CD8-positive, alpha-beta memory T cell (primary cell): ENCODE data around the gene OPCML. TPM values are rescaled to one million over a fixed set of nuclear protein-coding genes. Genes with fewer than 3 reads are reported as not detected.

Source experiments
- CTCF ChIA-PET: fragments of 350-600 bp; sonication (Branson Sonifier 250); formaldehyde crosslinking; loops from one replicate; lab custom pipeline; 2021; ENCODE audit warnings: antibody characterized with exemption; lab: Charles Lee
- POLR2A ChIA-PET: fragments of 350-600 bp; sonication (Branson Sonifier 250); formaldehyde crosslinking; loops from one replicate; lab custom pipeline; 2021; ENCODE audit warnings: antibody characterized with exemption; lab: Charles Lee
- DNase-seq, 5 donors: peaks; one replicate each; pipeline versions ENCODE4 v3.0.0 to v3.0.0-alpha.2; 2020 to 2022; ENCODE audit warnings: mixed read lengths in 1 of 5
- H3K27ac ChIP-seq: one replicate; pipeline ENCODE4 v1.7.0; 2013; ENCODE audit warnings: low read depth, mild to moderate bottlenecking, low read length, moderate library complexity
- H3K27me3 ChIP-seq: 2 replicates; pipeline ENCODE4 v1.7.0; 2013; ENCODE audit warnings: low read length, mild to moderate bottlenecking; ENCODE audit not compliant: insufficient read depth, poor library complexity, severe bottlenecking
- H3K36me3 ChIP-seq: 2 replicates; pipeline ENCODE4 v1.7.0; 2013; ENCODE audit warnings: mild to moderate bottlenecking, low read length, moderate library complexity; ENCODE audit not compliant: insufficient read depth
- H3K4me1 ChIP-seq: 2 replicates; pipeline ENCODE4 v1.7.0; 2013; ENCODE audit warnings: mild to moderate bottlenecking, low read length, moderate library complexity; ENCODE audit not compliant: insufficient read depth
- H3K4me3 ChIP-seq: 2 replicates; pipeline ENCODE4 v1.7.0; 2013; ENCODE audit warnings: mild to moderate bottlenecking, low read length
- H3K9me3 ChIP-seq: 2 replicates; pipeline ENCODE4 v1.7.0; 2013; ENCODE audit warnings: mild to moderate bottlenecking, low read length
- H3K27ac Mint-ChIP-seq, 8 donors: one replicate each; pipeline ENCODE4 v1.8.0; 2020 to 2021; ENCODE audit warnings: mixed read lengths in 8 of 8, mild to moderate bottlenecking in 6 of 8, inconsistent platforms in 3 of 8, moderate library complexity in 3 of 8
- H3K27me3 Mint-ChIP-seq, 2 donors: one replicate each; pipeline ENCODE4 v1.8.0; 2020 to 2021; ENCODE audit warnings: mixed read lengths in 2 of 2, mild to moderate bottlenecking in 1 of 2, moderate library complexity in 1 of 2
- H3K36me3 Mint-ChIP-seq, 3 donors: one replicate each; pipeline ENCODE4 v1.8.0; 2020 to 2021; ENCODE audit warnings: mixed read lengths in 3 of 3, inconsistent platforms in 1 of 3, mild to moderate bottlenecking in 1 of 3
- H3K4me1 Mint-ChIP-seq, 3 donors: one replicate each; pipeline ENCODE4 v1.8.0; 2020 to 2021; ENCODE audit warnings: mixed read lengths in 3 of 3, inconsistent platforms in 1 of 3, mild to moderate bottlenecking in 1 of 3
- H3K4me3 Mint-ChIP-seq, 7 donors: one replicate each; pipeline ENCODE4 v1.8.0; 2020 to 2021; ENCODE audit warnings: mixed read lengths in 7 of 7, mild to moderate bottlenecking in 6 of 7, moderate library complexity in 4 of 7, inconsistent platforms in 2 of 7
- H3K9me3 Mint-ChIP-seq, 5 donors: one replicate each; pipeline ENCODE4 v1.8.0; 2020 to 2022; ENCODE audit warnings: mixed read lengths in 5 of 5, mild to moderate bottlenecking in 3 of 5, moderate library complexity in 2 of 5, inconsistent platforms in 1 of 5
- polyA plus RNA-seq: library from polyadenylated mRNA; unstranded; fragments of 300-500 nt; fragmentation: Illumina TruSeq; gene quantifications from one replicate; pipeline ENCODE4 v1.2.3, GENCODE V29; 2021
- total RNA-seq, 2 experiments: library from RNA; stranded (reverse); gene quantifications; one replicate each; pipeline ENCODE4 v1.2.3, GENCODE V29; 2021

OPCML gene
- total and polyA plus RNA-seq, 3 experiments from 2014 or later = not detected

- no peaks in the 10 kb centered on the region for H3K27me3 Mint-ChIP-seq
- POLR2A ChIA-PET = no interaction called here
- CTCF ChIA-PET = no interaction called here
Measured at GRCh38 chr11:132563050-132563449, 969.3 kb downstream of the OPCML start.

GRCh38 chr11:132561937-132562336 lies 970.4 kb downstream of the OPCML start:
- Mint-ChIP-seq H3K4me3 (no peak overlapping the region), H3K4me1 (no peaks in the 10 kb centered on the region), H3K27me3 (no peaks in the 10 kb centered on the region), H3K9me3 (peaks cover 0 to 14% (median 2%) of the 10 kb centered on the region in 5 donors), H3K27ac (no peak overlapping the region), H3K36me3 (no peaks in the 10 kb centered on the region)
- CTCF ChIA-PET = no interaction called here
- Histone ChIP-seq H3K4me1 (no peaks in the 10 kb centered on the region), H3K27me3 (no peaks in the 10 kb centered on the region), H3K36me3 (no peaks in the 10 kb centered on the region), H3K4me3 (no peak overlapping the region), H3K27ac (no peak overlapping the region), H3K9me3 (no peaks in the 10 kb centered on the region)
- no peak for DNase-seq
- POLR2A ChIA-PET = no interaction called here

More at GRCh38 chr11:132563050-132563449, 969.3 kb downstream of the OPCML start:
- Histone ChIP-seq H3K4me1 (no peaks in the 10 kb centered on the region), H3K36me3 (no peaks in the 10 kb centered on the region), H3K9me3 (no peaks in the 10 kb centered on the region), H3K4me3 (no peak overlapping the region), H3K27me3 (no peaks in the 10 kb centered on the region), H3K27ac (no peak overlapping the region)
- H3K4me1 Mint-ChIP-seq = no peaks in the 10 kb centered on the region
- DNase-seq = no peak
- H3K27ac Mint-ChIP-seq = no peak overlapping the region
- no peak overlapping the region for H3K4me3 Mint-ChIP-seq
- no peaks in the 10 kb centered on the region for H3K36me3 Mint-ChIP-seq
- H3K9me3 Mint-ChIP-seq = peaks cover 0 to 10% (median 3%) of the 10 kb centered on the region in 5 donors

GRCh38 chr11:132559331-132560036 lies 972.8 kb downstream of the OPCML start:
- Histone ChIP-seq H3K27ac (no peak overlapping the region), H3K4me3 (no peak overlapping the region), H3K36me3 (no peaks in the 10 kb centered on the region), H3K4me1 (no peaks in the 10 kb centered on the region), H3K9me3 (no peaks in the 10 kb centered on the region), H3K27me3 (no peaks in the 10 kb centered on the region)
- Mint-ChIP-seq H3K4me3 (no peak overlapping the region), H3K9me3 (peaks cover 0 to 14% (median 2%) of the 10 kb centered on the region in 5 donors), H3K27ac (no peak overlapping the region), H3K27me3 (no peaks in the 10 kb centered on the region), H3K4me1 (no peaks in the 10 kb centered on the region), H3K36me3 (no peaks in the 10 kb centered on the region)
- CTCF ChIA-PET = no interaction called here
- DNase-seq = no peak
- POLR2A ChIA-PET = no interaction called here

GRCh38 chr11:132556316-132556715 lies 976.0 kb downstream of the OPCML start:
- POLR2A ChIA-PET = no interaction called here
- no peak overlapping the region for H3K27ac ChIP-seq
- Mint-ChIP-seq H3K9me3 (peaks cover 6 to 16% (median 9%) of the 10 kb centered on the region in 5 donors), H3K36me3 (peaks cover 0 to 3% (median 0%) of the 10 kb centered on the region in 3 donors), H3K27me3 (no peaks in the 10 kb centered on the region), H3K27ac (no peak overlapping the region), H3K4me1 (no peaks in the 10 kb centered on the region), H3K4me3 (no peak overlapping the region)
- no peaks in the 10 kb centered on the region for H3K36me3 ChIP-seq
- H3K27me3 ChIP-seq = no peaks in the 10 kb centered on the region
- H3K9me3 ChIP-seq = no peaks in the 10 kb centered on the region
- DNase-seq = no peak
- no peak overlapping the region for H3K4me3 ChIP-seq
- CTCF ChIA-PET = no interaction called here
- no peaks in the 10 kb centered on the region for H3K4me1 ChIP-seq

- Histone ChIP-seq H3K9me3 (no peaks in the 10 kb centered on the region), H3K27me3 (no peaks in the 10 kb centered on the region), H3K27ac (no peak overlapping the region), H3K36me3 (no peaks in the 10 kb centered on the region), H3K4me1 (no peaks in the 10 kb centered on the region), H3K4me3 (no peak overlapping the region)
- Mint-ChIP-seq H3K27ac (no peak overlapping the region), H3K9me3 (peaks cover 6 to 16% (median 10%) of the 10 kb centered on the region in 5 donors), H3K4me1 (no peaks in the 10 kb centered on the region), H3K4me3 (no peak overlapping the region), H3K36me3 (peaks cover 0 to 3% (median 0%) of the 10 kb centered on the region in 3 donors), H3K27me3 (no peaks in the 10 kb centered on the region)
- POLR2A ChIA-PET = no interaction called here
- no peak for DNase-seq
- CTCF ChIA-PET = no interaction called here
Measured at GRCh38 chr11:132555617-132556016, 976.7 kb downstream of the OPCML start.

- Mint-ChIP-seq H3K27ac (no peak overlapping the region), H3K4me1 (no peaks in the 10 kb centered on the region), H3K4me3 (no peak overlapping the region), H3K36me3 (peaks cover 0 to 3% (median 0%) of the 10 kb centered on the region in 3 donors), H3K27me3 (no peaks in the 10 kb centered on the region), H3K9me3 (peaks cover 5 to 13% (median 7%) of the 10 kb centered on the region in 5 donors)
- Histone ChIP-seq H3K4me3 (no peak overlapping the region), H3K36me3 (no peaks in the 10 kb centered on the region), H3K27me3 (no peaks in the 10 kb centered on the region), H3K4me1 (no peaks in the 10 kb centered on the region), H3K27ac (no peak overlapping the region), H3K9me3 (no peaks in the 10 kb centered on the region)
- no peak for DNase-seq
- ChIA-PET CTCF (no interaction called here), POLR2A (no interaction called here)
Measured at GRCh38 chr11:132551016-132551415, 981.3 kb downstream of the OPCML start.

GRCh38 chr11:132549561-132549960 lies 982.7 kb downstream of the OPCML start:
- CTCF ChIA-PET = no interaction called here
- no peaks in the 10 kb centered on the region for H3K27me3 Mint-ChIP-seq
- H3K4me3 ChIP-seq = no peak overlapping the region
- H3K4me1 Mint-ChIP-seq = no peaks in the 10 kb centered on the region
- H3K27me3 ChIP-seq = no peaks in the 10 kb centered on the region
- peaks cover 0 to 3% (median 0%) of the 10 kb centered on the region in 3 donors for H3K36me3 Mint-ChIP-seq
- POLR2A ChIA-PET = no interaction called here
- peaks cover 5 to 13% (median 6%) of the 10 kb centered on the region in 5 donors for H3K9me3 Mint-ChIP-seq
- no peak overlapping the region for H3K4me3 Mint-ChIP-seq
- DNase-seq = no peak
- no peak overlapping the region for H3K27ac ChIP-seq
- H3K4me1 ChIP-seq = no peaks in the 10 kb centered on the region
- H3K27ac Mint-ChIP-seq = no peak overlapping the region
- no peaks in the 10 kb centered on the region for H3K36me3 ChIP-seq
- H3K9me3 ChIP-seq = no peaks in the 10 kb centered on the region

- Mint-ChIP-seq H3K36me3 (peaks cover 0 to 3% (median 0%) of the 10 kb centered on the region in 3 donors), H3K4me1 (no peaks in the 10 kb centered on the region), H3K27me3 (no peaks in the 10 kb centered on the region), H3K9me3 (peaks cover 4 to 13% (median 5%) of the 10 kb centered on the region in 5 donors), H3K4me3 (no peak overlapping the region), H3K27ac (no peak overlapping the region)
- no peak overlapping the region for H3K27ac ChIP-seq
- ChIA-PET POLR2A (no interaction called here), CTCF (no interaction called here)
- no peaks in the 10 kb centered on the region for H3K4me1 ChIP-seq
- no peaks in the 10 kb centered on the region for H3K27me3 ChIP-seq
- no peak overlapping the region for H3K4me3 ChIP-seq
- H3K36me3 ChIP-seq = no peaks in the 10 kb centered on the region
- no peak for DNase-seq
- H3K9me3 ChIP-seq = no peaks in the 10 kb centered on the region
Measured at GRCh38 chr11:132549001-132549400, 983.3 kb downstream of the OPCML start.
